Chondrocyte (in vitro differentiated cells): ENCODE data around the gene KCNQ2. TPM values are rescaled to one million over a fixed set of nuclear protein-coding genes. Genes with fewer than 3 reads are reported as not detected.

Experiments used
- DNase-seq: peaks from one replicate; pipeline ENCODE4 v3.0.0; 2021; ENCODE audit warnings: mixed read lengths, low spot score
- H3K27ac Mint-ChIP-seq: one replicate; pipeline ENCODE4 v1.8.0; 2021; ENCODE audit warnings: mild to moderate bottlenecking, moderate library complexity, mixed read lengths; ENCODE audit not compliant: unreplicated experiment
- H3K27me3 Mint-ChIP-seq: 2 replicates; pipeline ENCODE4 v1.8.0; 2021; ENCODE audit warnings: low read depth, mixed read lengths
- H3K36me3 Mint-ChIP-seq: 2 replicates; pipeline ENCODE4 v1.8.0; 2021; ENCODE audit warnings: low read depth, mixed read lengths
- H3K4me1 Mint-ChIP-seq: 2 replicates; pipeline ENCODE4 v1.8.0; 2021; ENCODE audit warnings: low read depth, mild to moderate bottlenecking, mixed read lengths
- H3K4me3 Mint-ChIP-seq: one replicate; pipeline ENCODE4 v1.8.0; 2021; ENCODE audit warnings: mild to moderate bottlenecking, moderate library complexity, mixed read lengths; ENCODE audit not compliant: unreplicated experiment
- H3K9me3 Mint-ChIP-seq: 2 replicates; pipeline ENCODE4 v1.8.0; 2021; ENCODE audit warnings: low read depth, mixed read lengths
- total RNA-seq: library from RNA; stranded (reverse); gene quantifications from 3 replicates; pipeline ENCODE4 v1.2.1, GENCODE V29; 2021
- TF ChIP-seq, protein P1 (sequence below): fragments of 200-600 bp; sonication (generic); IDR thresholded peaks from 2 replicates; pipeline ENCODE4 v1.5.0; 2021; ENCODE audit warnings: antibody characterized with exemption, mild to moderate bottlenecking, moderate library complexity

KCNQ2 gene
- total RNA-seq, 1 donor from 2014 or later: not detected

DNA sequence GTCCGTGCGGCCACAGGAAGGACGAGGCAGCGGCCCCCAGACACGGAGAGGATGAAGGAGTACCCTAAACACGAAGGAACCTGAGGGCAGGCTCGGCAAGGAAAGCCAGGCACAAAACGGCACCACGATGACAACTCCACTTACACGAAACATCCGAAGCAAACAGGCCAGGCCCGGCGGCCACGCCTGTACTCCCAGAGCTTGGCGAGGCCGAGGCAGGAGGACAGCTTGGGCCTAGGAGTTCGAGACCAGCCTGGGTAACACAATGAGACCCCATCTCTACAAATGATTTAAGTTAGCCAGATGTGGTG is 13.4 kb downstream of the KCNQ2 start:
- no peaks in the 10 kb centered on the region for H3K9me3 Mint-ChIP-seq
- H3K36me3 Mint-ChIP-seq: no peaks in the 10 kb centered on the region
- H3K4me1 Mint-ChIP-seq: peaks cover 3% of the 10 kb centered on the region
- H3K27me3 Mint-ChIP-seq: peaks cover 34% of the 10 kb centered on the region
- H3K4me3 Mint-ChIP-seq: no peak overlapping the region
- H3K27ac Mint-ChIP-seq: no peak overlapping the region
- TF ChIP-seq, protein P1, sequence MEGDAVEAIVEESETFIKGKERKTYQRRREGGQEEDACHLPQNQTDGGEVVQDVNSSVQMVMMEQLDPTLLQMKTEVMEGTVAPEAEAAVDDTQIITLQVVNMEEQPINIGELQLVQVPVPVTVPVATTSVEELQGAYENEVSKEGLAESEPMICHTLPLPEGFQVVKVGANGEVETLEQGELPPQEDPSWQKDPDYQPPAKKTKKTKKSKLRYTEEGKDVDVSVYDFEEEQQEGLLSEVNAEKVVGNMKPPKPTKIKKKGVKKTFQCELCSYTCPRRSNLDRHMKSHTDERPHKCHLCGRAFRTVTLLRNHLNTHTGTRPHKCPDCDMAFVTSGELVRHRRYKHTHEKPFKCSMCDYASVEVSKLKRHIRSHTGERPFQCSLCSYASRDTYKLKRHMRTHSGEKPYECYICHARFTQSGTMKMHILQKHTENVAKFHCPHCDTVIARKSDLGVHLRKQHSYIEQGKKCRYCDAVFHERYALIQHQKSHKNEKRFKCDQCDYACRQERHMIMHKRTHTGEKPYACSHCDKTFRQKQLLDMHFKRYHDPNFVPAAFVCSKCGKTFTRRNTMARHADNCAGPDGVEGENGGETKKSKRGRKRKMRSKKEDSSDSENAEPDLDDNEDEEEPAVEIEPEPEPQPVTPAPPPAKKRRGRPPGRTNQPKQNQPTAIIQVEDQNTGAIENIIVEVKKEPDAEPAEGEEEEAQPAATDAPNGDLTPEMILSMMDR: no peak
- no peak for DNase-seq

DNA sequence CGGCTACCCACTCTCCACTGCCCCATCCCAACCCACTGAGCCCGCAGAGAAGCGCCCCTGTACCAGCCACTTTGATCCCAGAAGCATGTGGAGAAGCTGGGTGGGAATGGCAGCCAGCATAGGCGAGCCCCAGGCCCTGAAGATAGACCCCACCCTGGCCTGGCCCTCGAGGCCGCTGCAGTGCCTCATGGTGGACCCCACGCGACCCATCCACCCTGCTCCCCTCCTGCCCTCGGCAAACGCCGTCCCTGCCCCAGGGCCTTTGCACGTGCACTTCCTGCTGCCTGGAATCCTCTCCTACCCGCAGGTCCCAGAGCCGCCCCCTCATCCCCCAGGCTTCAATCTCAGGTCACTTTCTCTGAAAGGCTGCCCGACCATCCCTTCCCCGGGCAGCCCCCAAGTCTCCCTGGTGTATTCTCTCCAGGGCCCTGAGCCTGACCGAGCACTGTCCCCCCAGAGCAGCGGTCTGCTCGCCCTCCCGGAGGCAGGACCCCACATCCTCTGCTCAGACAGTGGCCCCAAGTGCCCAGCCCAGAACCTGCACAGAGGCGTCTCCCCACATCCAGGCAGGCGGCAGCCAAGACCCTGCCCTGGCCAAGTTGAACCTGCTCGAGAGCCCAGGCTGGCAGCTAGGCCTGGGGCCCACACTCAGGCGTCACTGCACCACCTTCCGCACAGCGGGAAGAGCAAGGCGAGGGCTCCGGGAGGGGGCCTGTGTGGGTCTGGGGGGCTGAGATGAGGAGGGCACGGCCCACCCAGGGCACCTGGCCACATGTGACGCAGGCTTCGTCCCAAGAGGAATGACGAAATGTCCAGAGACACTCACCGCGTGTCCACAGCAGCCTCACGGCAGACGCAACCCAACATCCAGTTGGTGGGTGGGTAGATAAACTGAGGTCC is 14.0 kb downstream of the KCNQ2 start:
- Mint-ChIP-seq H3K4me3 (no peak overlapping the region), H3K9me3 (no peaks in the 10 kb centered on the region), H3K4me1 (peaks cover 6% of the 10 kb centered on the region), H3K27me3 (peaks cover 32% of the 10 kb centered on the region), H3K36me3 (no peaks in the 10 kb centered on the region), H3K27ac (no peak overlapping the region)
- TF ChIP-seq, protein P1: no peak
- no peak for DNase-seq

DNA sequence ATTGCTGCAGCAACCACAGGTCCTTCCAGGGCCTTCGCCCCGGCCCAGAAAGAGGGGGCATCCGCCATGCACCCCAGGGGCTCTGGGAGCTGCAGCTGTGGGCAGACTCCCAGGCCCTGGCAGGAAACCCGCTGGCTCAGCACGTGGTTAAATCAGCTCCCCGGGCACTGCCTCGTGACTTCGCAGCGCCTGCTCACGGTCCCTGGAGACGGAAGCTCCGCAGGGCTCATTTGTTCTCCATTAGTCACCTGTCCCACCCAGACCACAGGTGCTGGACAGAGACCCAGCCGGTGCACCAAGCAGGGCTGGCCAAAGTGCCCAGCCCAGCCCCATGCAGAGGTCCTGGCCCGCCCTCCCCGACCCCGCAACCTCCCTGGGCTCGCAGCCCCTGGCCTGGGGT is 14.7 kb downstream of the KCNQ2 start:
- no peaks in the 10 kb centered on the region for H3K9me3 Mint-ChIP-seq
- TF ChIP-seq, protein P1: no peak
- H3K4me3 Mint-ChIP-seq: no peak overlapping the region
- DNase-seq: no peak
- no peak overlapping the region for H3K27ac Mint-ChIP-seq
- peaks cover 6% of the 10 kb centered on the region for H3K4me1 Mint-ChIP-seq
- H3K27me3 Mint-ChIP-seq: peaks cover 28% of the 10 kb centered on the region
- no peaks in the 10 kb centered on the region for H3K36me3 Mint-ChIP-seq

DNA sequence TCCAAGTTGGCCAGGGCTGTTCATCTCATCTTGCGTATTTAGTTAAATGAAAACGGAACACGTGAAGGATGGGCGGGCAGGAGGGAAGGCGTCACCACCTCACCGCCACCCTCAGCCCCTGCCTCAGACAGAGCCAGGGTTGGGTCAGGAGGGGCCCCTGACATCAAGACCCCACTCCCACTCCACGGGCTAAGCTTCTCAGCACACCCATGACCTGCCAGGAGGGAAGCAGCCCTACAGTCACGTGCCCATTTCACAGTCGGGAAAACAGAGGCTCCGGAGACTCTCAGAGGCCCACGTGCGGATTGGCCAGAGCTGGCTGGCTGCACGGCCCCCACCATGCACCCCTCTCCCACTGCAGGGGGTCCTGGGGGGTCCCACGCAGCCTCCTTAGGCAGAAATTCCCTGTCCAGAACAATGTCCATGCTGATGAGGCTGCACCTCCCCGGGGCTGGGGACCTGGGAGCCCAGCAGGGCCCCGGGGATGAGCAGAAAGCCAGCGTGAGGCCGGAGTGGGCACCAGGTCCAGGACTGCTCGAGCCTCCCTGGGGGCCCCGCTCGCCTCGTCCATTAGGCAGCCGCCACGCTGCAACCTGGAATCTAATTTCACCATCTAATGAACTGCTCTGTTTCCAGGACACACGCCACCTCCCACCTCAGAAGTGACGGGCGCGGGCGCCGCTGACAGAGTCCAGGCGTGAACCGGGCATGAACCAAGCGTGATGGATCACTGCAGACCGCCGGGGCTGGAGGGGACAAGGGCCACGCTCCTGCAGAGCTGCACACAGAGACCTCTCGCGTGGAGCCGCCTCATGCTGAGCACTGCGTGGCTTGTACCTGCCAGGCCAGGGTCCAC is 15.8 kb downstream of the KCNQ2 start:
- Mint-ChIP-seq H3K36me3 (no peaks in the 10 kb centered on the region), H3K4me3 (no peak overlapping the region), H3K27ac (no peak overlapping the region), H3K27me3 (peaks cover 23% of the 10 kb centered on the region), H3K9me3 (no peaks in the 10 kb centered on the region), H3K4me1 (peaks cover 6% of the 10 kb centered on the region)
- TF ChIP-seq, protein P1: no peak
- DNase-seq: no peak

DNA sequence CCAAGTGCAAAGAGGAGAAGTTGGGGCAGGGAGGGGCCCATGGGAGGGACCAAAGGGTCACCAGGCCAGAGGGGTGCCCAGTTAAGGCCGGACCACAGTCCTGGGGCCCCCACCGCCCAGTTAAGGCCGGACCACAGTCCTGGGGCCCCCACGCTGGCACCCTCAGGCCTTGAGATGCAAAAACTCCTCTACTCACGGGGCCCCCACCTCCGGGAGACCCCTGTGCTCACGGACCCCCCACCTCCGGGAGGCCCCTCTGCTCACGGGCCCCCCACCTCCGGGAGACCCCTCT is 16.9 kb downstream of the KCNQ2 start:
- Mint-ChIP-seq H3K27ac (no peak overlapping the region), H3K4me3 (no peak overlapping the region), H3K9me3 (no peaks in the 10 kb centered on the region), H3K27me3 (peaks cover 16% of the 10 kb centered on the region), H3K4me1 (peaks cover 6% of the 10 kb centered on the region), H3K36me3 (no peaks in the 10 kb centered on the region)
- no peak for DNase-seq
- TF ChIP-seq, protein P1: no peak
